GM12874 (cell line): ENCODE data around the gene TNFAIP8.

Experiments
- CTCF ChIP-seq: IDR thresholded peaks from 2 replicates; pipeline ENCODE4 v1.5.1; 2011; ENCODE audit warnings: low read depth, mild to moderate bottlenecking, control low read depth, low read length, moderate library complexity; ENCODE audit not compliant: insufficient read depth

Gene TNFAIP8

GRCh38 chr5:119343052-119343451, 12.8 kb upstream of the TNFAIP8 start:
- no peak for TF ChIP-seq CTCF

GRCh38 chr5:119343766-119344165, 12.1 kb upstream of the TNFAIP8 start:
- TF ChIP-seq CTCF, result no peak

DNA sequence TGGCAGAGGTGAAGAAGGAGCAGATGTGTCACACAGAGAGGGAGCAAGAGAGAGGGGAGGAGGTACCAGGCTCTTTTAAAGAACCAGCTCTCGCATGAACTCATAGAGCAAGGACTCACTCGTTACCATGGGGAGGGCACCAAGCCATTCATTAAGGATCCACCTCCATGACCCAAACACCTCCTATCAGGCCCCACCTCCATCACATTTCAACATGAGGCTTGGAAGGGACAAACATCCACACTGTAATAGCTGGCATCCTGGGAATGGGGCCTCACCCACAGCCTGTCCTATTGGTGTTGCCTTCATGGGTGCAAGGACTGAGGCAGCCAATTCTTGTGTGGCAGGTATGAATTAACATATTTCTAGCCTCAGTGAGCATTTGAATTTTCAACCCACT, 11.6 kb upstream of the TNFAIP8 start:
- no peak for TF ChIP-seq CTCF

DNA sequence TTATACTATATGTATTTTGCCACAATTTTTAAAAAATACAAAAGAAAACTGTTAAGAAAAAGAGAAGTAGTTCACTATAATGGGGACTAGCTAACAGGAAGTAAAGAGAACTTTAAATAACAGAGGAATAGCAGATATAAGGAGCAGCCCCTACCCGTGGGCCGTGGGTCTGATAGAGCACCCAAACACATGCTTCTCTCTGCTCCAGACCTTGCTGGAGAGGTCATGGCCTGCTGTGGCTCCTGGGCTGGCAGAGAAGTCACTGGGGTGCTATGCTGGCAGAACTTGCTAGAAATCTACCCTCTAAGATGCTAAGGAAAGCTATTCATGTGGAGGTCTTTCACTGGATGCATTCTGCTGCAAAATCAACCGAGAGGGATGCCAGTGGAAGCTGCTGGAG, 10.0 kb upstream of the TNFAIP8 start:
- no peak for TF ChIP-seq CTCF

DNA sequence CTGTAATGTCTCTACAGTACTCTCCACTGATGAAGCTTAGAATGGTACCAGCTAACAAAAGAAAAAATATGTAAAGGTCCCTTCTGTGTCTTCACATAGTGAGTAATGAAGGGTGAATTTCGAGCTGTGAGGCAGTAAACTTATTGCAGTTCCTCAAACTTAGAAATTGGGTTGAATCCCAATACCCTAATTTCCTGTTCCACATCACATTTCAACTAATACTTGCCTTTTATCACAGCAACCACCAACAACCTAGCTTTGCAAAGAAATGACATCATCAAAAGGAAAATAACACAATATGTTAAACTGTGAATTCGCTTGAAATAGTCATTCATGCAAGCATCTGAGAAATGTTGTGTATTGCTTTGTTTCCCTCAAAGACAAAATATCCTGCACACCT, 9.4 kb upstream of the TNFAIP8 start:
- no peak for TF ChIP-seq CTCF

- no peak for TF ChIP-seq CTCF
Observed at GRCh38 chr5:119347574-119347973, 8.2 kb upstream of the TNFAIP8 start.

DNA sequence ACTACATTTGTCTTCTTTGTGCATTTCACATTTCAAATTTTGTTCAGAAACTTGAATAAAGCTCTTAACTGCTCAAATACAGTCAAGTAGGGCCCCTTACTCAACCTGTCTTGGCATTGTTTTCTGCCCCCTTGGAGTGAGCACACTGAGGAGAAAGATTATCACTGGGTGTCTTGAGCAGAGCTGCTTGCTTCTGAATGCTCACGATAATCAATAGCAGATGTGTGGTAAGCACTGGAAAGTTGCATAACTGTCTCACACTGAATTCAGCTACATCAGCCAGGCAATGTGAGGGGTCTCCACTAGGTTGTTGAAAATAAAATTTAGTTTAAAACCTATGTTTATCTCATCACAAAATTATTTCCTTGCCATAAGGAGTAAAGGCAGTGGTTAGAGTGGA, 7.8 kb upstream of the TNFAIP8 start:
- TF ChIP-seq CTCF, result no peak

GRCh38 chr5:119353213-119353612, 2.6 kb upstream of the TNFAIP8 start:
- TF ChIP-seq CTCF, result no peak
